Endothelial cell of umbilical vein (primary cell): ENCODE data around the gene SLC27A2. TPM values are rescaled to one million over a fixed set of nuclear protein-coding genes. Genes with fewer than 3 reads are reported as not detected.

Experiments used
- BruUV-seq: library from RNA; stranded (reverse); fragments of 400-500 nt; replicated peaks from 2 replicates; lab custom pipeline; 2021; lab: Mats Ljungman, UMichigan
- CTCF ChIA-PET: fragments of 300-600, 350-600 bp; sonication (Branson Sonifier 250); formaldehyde crosslinking; loops from one replicate; lab custom pipeline; 2021; ENCODE audit warnings: antibody characterized with exemption, inconsistent platforms; lab: Charles Lee
- POLR2A ChIA-PET: fragments of 300-600, 350-600 bp; sonication (Branson Sonifier 250); formaldehyde crosslinking; loops from one replicate; lab custom pipeline; 2021; ENCODE audit warnings: antibody characterized with exemption, inconsistent platforms; lab: Charles Lee
- DNase-seq: peaks from one replicate; pipeline ENCODE4 v3.0.0-alpha.2; 2011; ENCODE audit warnings: low read depth, low spot score
- FAIRE-seq: peaks from 2 replicates; lab custom pipeline; 2011; peaks lifted over from hg19 to GRCh38; lab: Jason Lieb, UNC
- H2AFZ ChIP-seq: 2 replicates; pipeline ENCODE4 v1.6.0; 2012; ENCODE audit warnings: low read depth, low read length, control low read depth, inconsistent platforms
- H3K27ac ChIP-seq: 2 replicates; pipeline ENCODE4 v1.5.1; 2011; ENCODE audit warnings: low read depth, mild to moderate bottlenecking, control low read depth, low read length, moderate library complexity; ENCODE audit not compliant: insufficient read depth
- H3K27me3 ChIP-seq, 2 experiments: 2 replicates each; pipeline versions ENCODE4 v1.6.0 to v1.6.1; 2011; ENCODE audit warnings: low read length in 2 of 2, mixed read lengths in 1 of 2; ENCODE audit not compliant: control insufficient read depth in 2 of 2, insufficient read depth in 2 of 2
- H3K36me3 ChIP-seq, 2 experiments: 2 replicates in 1 of 2; 3 replicates in 1 of 2; pipeline ENCODE4 v1.5.1; 2011; ENCODE audit warnings: low read length in 2 of 2, mild to moderate bottlenecking in 1 of 2, moderate library complexity in 1 of 2; ENCODE audit not compliant: control insufficient read depth in 2 of 2, insufficient read depth in 2 of 2; ENCODE audit errors: extremely low read depth in 1 of 2
- H3K4me1 ChIP-seq: 3 replicates; pipeline ENCODE4 v1.5.1; 2011; ENCODE audit warnings: mild to moderate bottlenecking, low read length; ENCODE audit not compliant: control insufficient read depth, insufficient read depth; ENCODE audit errors: extremely low read depth
- H3K4me2 ChIP-seq: 2 replicates; pipeline ENCODE4 v1.6.1; 2011; ENCODE audit warnings: low read length, control low read depth, mixed read lengths; ENCODE audit not compliant: insufficient read depth
- H3K4me3 ChIP-seq, 3 experiments: fragments of 200-600 bp in 1 of 3; sonication (generic), shearing (Covaris generic) in 1 of 3; replicated peaks in 1 of 3; 2 replicates each; pipeline ENCODE4 v1.5.1; 2011 to 2016; ENCODE audit warnings: control low read depth in 3 of 3, low read length in 3 of 3, mild to moderate bottlenecking in 2 of 3, inconsistent platforms in 1 of 3, low read depth in 1 of 3, moderate library complexity in 1 of 3; ENCODE audit not compliant: insufficient read depth in 1 of 3
- H3K79me2 ChIP-seq: 2 replicates; pipeline ENCODE4 v1.6.0; 2012; ENCODE audit warnings: low read length, inconsistent platforms; ENCODE audit not compliant: control insufficient read depth, insufficient read depth
- H3K9ac ChIP-seq: replicated peaks from 2 replicates; pipeline ENCODE3; 2011; ENCODE audit warnings: low read length, control low read depth; ENCODE audit not compliant: insufficient read depth; ENCODE audit errors: extremely low read depth
- H3K9me1 ChIP-seq: replicated peaks from 3 replicates; pipeline ENCODE4 v1.6.0; 2011; ENCODE audit warnings: mild to moderate bottlenecking, low read length; ENCODE audit not compliant: control insufficient read depth, insufficient read depth; ENCODE audit errors: extremely low read depth
- H3K9me3 ChIP-seq: replicated peaks from 2 replicates; pipeline ENCODE4 v1.5.1; 2012; ENCODE audit warnings: low read length, inconsistent platforms; ENCODE audit not compliant: control insufficient read depth, insufficient read depth
- H4K20me1 ChIP-seq: replicated peaks from 2 replicates; pipeline ENCODE3; 2011; ENCODE audit warnings: mild to moderate bottlenecking, low read length; ENCODE audit not compliant: control insufficient read depth, insufficient read depth; ENCODE audit errors: extremely low read depth
- FOS ChIP-seq: IDR thresholded peaks from 2 replicates; pipeline ENCODE4 v1.6.1; 2011; ENCODE audit warnings: mild to moderate bottlenecking, low read length, moderate library complexity, borderline replicate concordance; ENCODE audit not compliant: insufficient read depth
- GATA2 ChIP-seq: IDR thresholded peaks from 2 replicates; pipeline ENCODE4 v1.7.0; 2011; ENCODE audit warnings: low read depth, mild to moderate bottlenecking, moderate library complexity, mixed read lengths, low read length; ENCODE audit not compliant: insufficient read length, insufficient read depth
- JUN ChIP-seq: IDR thresholded peaks from 2 replicates; pipeline ENCODE4 v1.6.1; 2011; ENCODE audit warnings: borderline replicate concordance, low read depth; ENCODE audit not compliant: insufficient read length, insufficient read depth
- MYC ChIP-seq: IDR thresholded peaks from one replicate; pipeline ENCODE4 v1.6.1; 2011; ENCODE audit warnings: mild to moderate bottlenecking, low read depth, low read length
- POLR2A ChIP-seq: IDR thresholded peaks from 2 replicates; pipeline ENCODE4 v1.6.1; 2012; ENCODE audit warnings: low read depth, mild to moderate bottlenecking, control low read depth, low read length
- POLR2AphosphoS5 ChIP-seq: IDR thresholded peaks from 2 replicates; pipeline ENCODE4 v1.6.1; 2012; ENCODE audit warnings: low read depth, mild to moderate bottlenecking, control low read depth, low read length, moderate library complexity; ENCODE audit not compliant: insufficient read depth
- dilution Hi-C: fragments of 300-500 bp; cut with MboI; formaldehyde crosslinking; loops from one replicate; pipeline ENCODE4 v1.15.0; 2019; ENCODE audit warnings: low sequenced_read_pairs; ENCODE audit not compliant: extremely low pct_ligation_motif_present
- intact Hi-C: fragments of 100-400 bp; cut with micrococcal nuclease; formaldehyde crosslinking; loops from one replicate; pipeline ENCODE4 v1.10.0; 2022
- polyA plus RNA-seq, 4 experiments: library from polyadenylated mRNA; depleted of rRNA in 3 of 4; stranded (reverse) in 3 of 4; unstranded in 1 of 4; fragments of >200 nt; gene quantifications; 2 replicates each; pipeline versions ENCODE4 v1.2.1 to v1.2.3, GENCODE V29; 2011 to 2012; ENCODE audit warnings: missing spikeins in 1 of 4
- total RNA-seq: library from RNA; stranded (reverse); gene quantifications from 2 replicates; pipeline ENCODE4 v1.2.3, GENCODE V29; 2021
- TF ChIP-seq, protein P1 (sequence below), 2 donors: IDR thresholded peaks; 1 replicate in 1 of 2; 2 replicates in 1 of 2; pipeline ENCODE4 v1.5.1; 2011; ENCODE audit warnings: low read length in 2 of 2, mild to moderate bottlenecking in 2 of 2, moderate library complexity in 2 of 2, control low read depth in 1 of 2, inconsistent platforms in 1 of 2, low read depth in 1 of 2; ENCODE audit not compliant: insufficient read depth in 1 of 2; ENCODE audit errors: extremely low read depth in 1 of 2
- TF ChIP-seq, protein P2 (sequence below): IDR thresholded peaks from 2 replicates; pipeline ENCODE4 v1.6.1; 2011; ENCODE audit not compliant: insufficient read depth, insufficient read length

SLC27A2 gene
- total and polyA plus RNA-seq, 2 donors (not counting 3 experiments of a cell fraction or from before 2014, with no cell fraction given), result not detected

DNA sequence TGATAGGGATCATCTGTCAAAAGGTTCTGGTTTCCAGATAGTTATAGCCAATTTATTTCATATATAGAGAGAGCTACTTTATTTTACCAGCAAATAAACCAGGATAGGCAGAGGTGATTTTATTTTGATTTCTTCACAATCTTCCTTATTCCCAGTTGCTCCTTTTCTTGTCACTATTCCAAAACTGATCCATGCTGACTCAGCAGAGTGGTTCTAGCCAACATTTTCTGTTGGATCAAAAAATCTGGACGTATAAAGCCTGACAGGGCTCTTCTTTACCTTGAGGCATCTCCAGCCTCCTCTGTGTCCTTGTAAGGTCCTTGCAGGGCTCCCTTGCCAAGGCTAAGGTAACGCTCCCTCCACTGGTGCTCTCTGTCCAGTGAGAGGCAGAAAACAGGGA is 67.7 kb downstream of the SLC27A2 start:
- intact Hi-C loops (no loop called here), dilution Hi-C loops (no loop called here)
- TF ChIP-seq GATA2 (no peak), POLR2A (no peak), JUN (no peak), POLR2AphosphoS5 (no peak), MYC (no peak), FOS (no peak)
- TF ChIP-seq, protein P1, sequence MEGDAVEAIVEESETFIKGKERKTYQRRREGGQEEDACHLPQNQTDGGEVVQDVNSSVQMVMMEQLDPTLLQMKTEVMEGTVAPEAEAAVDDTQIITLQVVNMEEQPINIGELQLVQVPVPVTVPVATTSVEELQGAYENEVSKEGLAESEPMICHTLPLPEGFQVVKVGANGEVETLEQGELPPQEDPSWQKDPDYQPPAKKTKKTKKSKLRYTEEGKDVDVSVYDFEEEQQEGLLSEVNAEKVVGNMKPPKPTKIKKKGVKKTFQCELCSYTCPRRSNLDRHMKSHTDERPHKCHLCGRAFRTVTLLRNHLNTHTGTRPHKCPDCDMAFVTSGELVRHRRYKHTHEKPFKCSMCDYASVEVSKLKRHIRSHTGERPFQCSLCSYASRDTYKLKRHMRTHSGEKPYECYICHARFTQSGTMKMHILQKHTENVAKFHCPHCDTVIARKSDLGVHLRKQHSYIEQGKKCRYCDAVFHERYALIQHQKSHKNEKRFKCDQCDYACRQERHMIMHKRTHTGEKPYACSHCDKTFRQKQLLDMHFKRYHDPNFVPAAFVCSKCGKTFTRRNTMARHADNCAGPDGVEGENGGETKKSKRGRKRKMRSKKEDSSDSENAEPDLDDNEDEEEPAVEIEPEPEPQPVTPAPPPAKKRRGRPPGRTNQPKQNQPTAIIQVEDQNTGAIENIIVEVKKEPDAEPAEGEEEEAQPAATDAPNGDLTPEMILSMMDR (IDR thresholded peaks at IDR 0.05; ENCODE audit: extremely low read depth in 1 of 2, insufficient read depth in 1 of 2, low read depth in 1 of 2, low read length in 2 of 2), result no peak
- TF ChIP-seq, protein P2, sequence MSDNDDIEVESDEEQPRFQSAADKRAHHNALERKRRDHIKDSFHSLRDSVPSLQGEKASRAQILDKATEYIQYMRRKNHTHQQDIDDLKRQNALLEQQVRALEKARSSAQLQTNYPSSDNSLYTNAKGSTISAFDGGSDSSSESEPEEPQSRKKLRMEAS, result no peak
- FAIRE-seq (no peak), DNase-seq (no peak)
- POLR2A ChIA-PET, result no interaction called here
- Histone ChIP-seq H3K79me2 (no peaks in the 10 kb centered on the region), H3K9ac (no peak overlapping the region), H3K27ac (no peak overlapping the region), H3K4me1 (no peaks in the 10 kb centered on the region), H3K9me1 (no peaks in the 10 kb centered on the region), H3K36me3 (no peaks in the 10 kb centered on the region), H3K4me3 (no peak overlapping the region), H3K4me2 (no peak overlapping the region), H2AFZ (no peak overlapping the region), H3K27me3 (no peaks in the 10 kb centered on the region), H4K20me1 (no peaks in the 10 kb centered on the region), H3K9me3 (no peaks in the 10 kb centered on the region)
- CTCF ChIA-PET, result interaction anchor here (1.2 to 1.7 kb wide), 2 partner anchors 9 to 14 kb away, joined by 3 read pairs; no protein-coding TSS in a partner anchor
- no TSS peak for BruUV-seq
